Measurements from ENCODE around the gene GAS2. TPM values are rescaled to one million over a fixed set of nuclear protein-coding genes. Genes with fewer than 3 reads are reported as not detected.

GAS2 gene
- total and polyA plus RNA-seq, 2 donors (not counting 1 experiment from before 2014, with no cell fraction given), result 0.27 to 1.2 TPM

GRCh38 chr11:22734628-22735345 is 68.4 kb downstream of the GAS2 start:
- Histone ChIP-seq H4K20me1 (ENCODE audit: control insufficient read depth, extremely low read depth, insufficient read depth, low read length) (no peaks in the 10 kb centered on the region), H3K36me3 (ENCODE audit: control insufficient read depth, insufficient read depth, low read length) (no peaks in the 10 kb centered on the region), H3K79me2 (ENCODE audit: control insufficient read depth, insufficient read depth, low read length) (no peaks in the 10 kb centered on the region), H3K4me3 (replicated peaks in 1 of 4; ENCODE audit: control extremely low read depth in 1 of 4, insufficient read depth in 1 of 4, low read depth in 3 of 4, low read length in 4 of 4) (no peak overlapping the region), H3K27me3 (ENCODE audit: control insufficient read depth, insufficient read depth, low read length) (no peaks in the 10 kb centered on the region), H3K9ac (ENCODE audit: insufficient read depth, low read length) (no peak overlapping the region), H3K27ac (ENCODE audit: insufficient read depth, low read length) (no peak overlapping the region), H3K4me2 (ENCODE audit: extremely low read depth, insufficient read depth, low read length) (no peak overlapping the region), H3K9me3 (ENCODE audit: control insufficient read depth, insufficient read depth, low read depth, low read length) (no peaks in the 10 kb centered on the region), H2AFZ (ENCODE audit: low read length) (no peak overlapping the region), H3K4me1 (ENCODE audit: control insufficient read depth, extremely low read depth, insufficient read depth, low read length) (no peaks in the 10 kb centered on the region)
- DNase-seq (ENCODE audit: low read depth in 2 of 2), result peak in 1 of 2 donors; percentile 1
- no peak for TF ChIP-seq CTCF (conservative IDR thresholded peaks at IDR 0.05 in 1 of 2, IDR thresholded peaks at IDR 0.05 in 1 of 2; ENCODE audit: low read depth in 1 of 2, low read length in 2 of 2)
- no peak for TF ChIP-seq EZH2 (IDR thresholded peaks at IDR 0.05; ENCODE audit: low read length, missing control alignments)

GRCh38 chr11:22742157-22742613 is 75.8 kb downstream of the GAS2 start:
- Histone ChIP-seq H3K36me3 (ENCODE audit: control insufficient read depth, insufficient read depth, low read length) (no peaks in the 10 kb centered on the region), H3K9ac (ENCODE audit: insufficient read depth, low read length) (no peak overlapping the region), H4K20me1 (ENCODE audit: control insufficient read depth, extremely low read depth, insufficient read depth, low read length) (no peaks in the 10 kb centered on the region), H3K9me3 (ENCODE audit: control insufficient read depth, insufficient read depth, low read depth, low read length) (no peaks in the 10 kb centered on the region), H2AFZ (ENCODE audit: low read length) (no peak overlapping the region), H3K27ac (ENCODE audit: insufficient read depth, low read length) (no peak overlapping the region), H3K79me2 (ENCODE audit: control insufficient read depth, insufficient read depth, low read length) (no peaks in the 10 kb centered on the region), H3K4me2 (ENCODE audit: extremely low read depth, insufficient read depth, low read length) (no peak overlapping the region), H3K27me3 (ENCODE audit: control insufficient read depth, insufficient read depth, low read length) (no peaks in the 10 kb centered on the region), H3K4me3 (replicated peaks in 1 of 4; ENCODE audit: control extremely low read depth in 1 of 4, insufficient read depth in 1 of 4, low read depth in 3 of 4, low read length in 4 of 4) (no peak overlapping the region), H3K4me1 (ENCODE audit: control insufficient read depth, extremely low read depth, insufficient read depth, low read length) (no peaks in the 10 kb centered on the region)
- DNase-seq (ENCODE audit: low read depth in 2 of 2), result no peak
- TF ChIP-seq EZH2 (IDR thresholded peaks at IDR 0.05; ENCODE audit: low read length, missing control alignments) (no peak), CTCF (conservative IDR thresholded peaks at IDR 0.05 in 1 of 2, IDR thresholded peaks at IDR 0.05 in 1 of 2; ENCODE audit: low read depth in 1 of 2, low read length in 2 of 2) (no peak)

GRCh38 chr11:22749536-22749935 is 83.1 kb downstream of the GAS2 start:
- H3K4me1 ChIP-seq (ENCODE audit: control insufficient read depth, extremely low read depth, insufficient read depth, low read length), result no peaks in the 10 kb centered on the region
- no peaks in the 10 kb centered on the region for H3K9me3 ChIP-seq (ENCODE audit: control insufficient read depth, insufficient read depth, low read depth, low read length)
- H2AFZ ChIP-seq (ENCODE audit: low read length), result no peak overlapping the region
- H3K79me2 ChIP-seq (ENCODE audit: control insufficient read depth, insufficient read depth, low read length), result no peaks in the 10 kb centered on the region
- no peaks in the 10 kb centered on the region for H3K36me3 ChIP-seq (ENCODE audit: control insufficient read depth, insufficient read depth, low read length)
- H3K4me2 ChIP-seq (ENCODE audit: extremely low read depth, insufficient read depth, low read length), result no peak overlapping the region
- DNase-seq (ENCODE audit: low read depth in 2 of 2), result no peak
- H3K27me3 ChIP-seq (ENCODE audit: control insufficient read depth, insufficient read depth, low read length), result no peaks in the 10 kb centered on the region
- H3K27ac ChIP-seq (ENCODE audit: insufficient read depth, low read length), result no peak overlapping the region
- no peak overlapping the region for H3K9ac ChIP-seq (ENCODE audit: insufficient read depth, low read length)
- TF ChIP-seq CTCF (conservative IDR thresholded peaks at IDR 0.05 in 1 of 2, IDR thresholded peaks at IDR 0.05 in 1 of 2; ENCODE audit: low read depth in 1 of 2, low read length in 2 of 2), result no peak
- TF ChIP-seq EZH2 (IDR thresholded peaks at IDR 0.05; ENCODE audit: low read length, missing control alignments), result no peak
- no peaks in the 10 kb centered on the region for H4K20me1 ChIP-seq (ENCODE audit: control insufficient read depth, extremely low read depth, insufficient read depth, low read length)
- H3K4me3 ChIP-seq (replicated peaks in 1 of 4; ENCODE audit: control extremely low read depth in 1 of 4, insufficient read depth in 1 of 4, low read depth in 3 of 4, low read length in 4 of 4), result no peak overlapping the region

Data from fibroblast of lung (primary cell).